Measurements from ENCODE around the gene TF. TPM values are rescaled to one million over a fixed set of nuclear protein-coding genes. Genes with fewer than 3 reads are reported as not detected.
A peak's percentile ranks its signal among the peaks of the same experiment; 100 is the strongest.

Gene TF
- polyA plus RNA-seq, 1 donor (not counting 4 experiments of a cell fraction or from before 2014, with no cell fraction given), result 0.30 TPM

GRCh38 chr3:133753779-133754164 is 7.6 kb downstream of the TF start:
- no peak for TF ChIP-seq EZH2 (IDR thresholded peaks at IDR 0.05; ENCODE audit: low read length)
- TF ChIP-seq, protein P1, sequence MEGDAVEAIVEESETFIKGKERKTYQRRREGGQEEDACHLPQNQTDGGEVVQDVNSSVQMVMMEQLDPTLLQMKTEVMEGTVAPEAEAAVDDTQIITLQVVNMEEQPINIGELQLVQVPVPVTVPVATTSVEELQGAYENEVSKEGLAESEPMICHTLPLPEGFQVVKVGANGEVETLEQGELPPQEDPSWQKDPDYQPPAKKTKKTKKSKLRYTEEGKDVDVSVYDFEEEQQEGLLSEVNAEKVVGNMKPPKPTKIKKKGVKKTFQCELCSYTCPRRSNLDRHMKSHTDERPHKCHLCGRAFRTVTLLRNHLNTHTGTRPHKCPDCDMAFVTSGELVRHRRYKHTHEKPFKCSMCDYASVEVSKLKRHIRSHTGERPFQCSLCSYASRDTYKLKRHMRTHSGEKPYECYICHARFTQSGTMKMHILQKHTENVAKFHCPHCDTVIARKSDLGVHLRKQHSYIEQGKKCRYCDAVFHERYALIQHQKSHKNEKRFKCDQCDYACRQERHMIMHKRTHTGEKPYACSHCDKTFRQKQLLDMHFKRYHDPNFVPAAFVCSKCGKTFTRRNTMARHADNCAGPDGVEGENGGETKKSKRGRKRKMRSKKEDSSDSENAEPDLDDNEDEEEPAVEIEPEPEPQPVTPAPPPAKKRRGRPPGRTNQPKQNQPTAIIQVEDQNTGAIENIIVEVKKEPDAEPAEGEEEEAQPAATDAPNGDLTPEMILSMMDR (optimal IDR thresholded peaks at IDR 0.05 in 1 of 3, IDR thresholded peaks at IDR 0.05 in 1 of 3, conservative IDR thresholded peaks at IDR 0.05 in 1 of 3; ENCODE audit: extremely low read depth in 1 of 3, insufficient read depth in 2 of 3, low read length in 3 of 3), result no peak
- Histone ChIP-seq H3K27ac (ENCODE audit: control insufficient read depth, insufficient read depth, low read length) (no peak overlapping the region), H3K27me3 (ENCODE audit: control insufficient read depth, extremely low read depth, insufficient read depth, low read length) (no peaks in the 10 kb centered on the region), H3K4me3 (ENCODE audit: control insufficient read depth in 2 of 3, extremely low read depth in 1 of 3, insufficient read depth in 2 of 3, low read depth in 1 of 3, low read length in 3 of 3) (no peak overlapping the region), H4K20me1 (ENCODE audit: control insufficient read depth, extremely low read depth, insufficient read depth, low read length) (no peaks in the 10 kb centered on the region), H3K9ac (ENCODE audit: control insufficient read depth, extremely low read depth, insufficient read depth, low read length) (no peak overlapping the region), H3K79me2 (ENCODE audit: control insufficient read depth, insufficient read depth, low read length) (no peaks in the 10 kb centered on the region), H3K4me1 (ENCODE audit: control insufficient read depth, extremely low read depth, insufficient read depth, low read length) (peaks cover 20% of the 10 kb centered on the region), H3K36me3 (ENCODE audit: control insufficient read depth in 2 of 2, extremely low read depth in 1 of 2, insufficient read depth in 2 of 2, low read length in 2 of 2) (no peaks in the 10 kb centered on the region), H3K9me3 (ENCODE audit: control insufficient read depth, low read depth, low read length) (no peaks in the 10 kb centered on the region), H3K4me2 (ENCODE audit: control insufficient read depth, extremely low read depth, insufficient read depth, low read depth, low read length) (no peak overlapping the region), H3K9me1 (ENCODE audit: control insufficient read depth, extremely low read depth, insufficient read depth, low read length) (no peaks in the 10 kb centered on the region), H2AFZ (ENCODE audit: control insufficient read depth, low read length) (no peak overlapping the region)
- no peak for FAIRE-seq
- dilution Hi-C loops (cut with MboI; ENCODE audit: extremely low pct_ligation_motif_present, low sequenced_read_pairs), result no loop called here
- DNase-seq (ENCODE audit: low read depth, low spot score), result no peak

DNA sequence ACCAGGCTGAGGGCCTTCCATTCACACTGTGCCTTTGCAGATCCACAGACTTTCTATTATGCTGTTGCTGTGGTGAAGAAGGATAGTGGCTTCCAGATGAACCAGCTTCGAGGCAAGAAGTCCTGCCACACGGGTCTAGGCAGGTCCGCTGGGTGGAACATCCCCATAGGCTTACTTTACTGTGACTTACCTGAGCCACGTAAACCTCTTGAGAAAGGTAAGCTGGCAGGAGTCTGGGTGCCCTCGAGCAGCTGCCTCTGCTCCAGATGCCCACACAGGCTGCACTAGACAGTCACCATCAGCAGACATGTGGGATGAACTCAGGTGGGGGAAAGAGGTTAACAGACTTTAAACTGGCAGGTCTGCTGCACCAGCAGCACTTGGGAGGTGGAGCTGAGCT is 8.3 kb downstream of the TF start:
- DNase-seq (ENCODE audit: low read depth, low spot score), result no peak
- no peak for TF ChIP-seq EZH2 (IDR thresholded peaks at IDR 0.05; ENCODE audit: low read length)
- TF ChIP-seq, protein P1 (optimal IDR thresholded peaks at IDR 0.05 in 1 of 3, IDR thresholded peaks at IDR 0.05 in 1 of 3, conservative IDR thresholded peaks at IDR 0.05 in 1 of 3; ENCODE audit: extremely low read depth in 1 of 3, insufficient read depth in 2 of 3, low read length in 3 of 3), result no peak
- H3K27ac ChIP-seq (ENCODE audit: control insufficient read depth, insufficient read depth, low read length), result no peak overlapping the region
- no peaks in the 10 kb centered on the region for H3K36me3 ChIP-seq (ENCODE audit: control insufficient read depth in 2 of 2, extremely low read depth in 1 of 2, insufficient read depth in 2 of 2, low read length in 2 of 2)
- H3K4me3 ChIP-seq (ENCODE audit: control insufficient read depth in 2 of 3, extremely low read depth in 1 of 3, insufficient read depth in 2 of 3, low read depth in 1 of 3, low read length in 3 of 3), result no peak overlapping the region
- H3K9ac ChIP-seq (ENCODE audit: control insufficient read depth, extremely low read depth, insufficient read depth, low read length), result no peak overlapping the region
- dilution Hi-C loops (cut with MboI; ENCODE audit: extremely low pct_ligation_motif_present, low sequenced_read_pairs), result no loop called here
- H3K4me2 ChIP-seq (ENCODE audit: control insufficient read depth, extremely low read depth, insufficient read depth, low read depth, low read length), result peak overlapping the region; percentile 19
- H4K20me1 ChIP-seq (ENCODE audit: control insufficient read depth, extremely low read depth, insufficient read depth, low read length), result no peaks in the 10 kb centered on the region
- peak; percentile 58 for FAIRE-seq
- no peak overlapping the region for H2AFZ ChIP-seq (ENCODE audit: control insufficient read depth, low read length)
- H3K27me3 ChIP-seq (ENCODE audit: control insufficient read depth, extremely low read depth, insufficient read depth, low read length), result no peaks in the 10 kb centered on the region
- no peaks in the 10 kb centered on the region for H3K9me1 ChIP-seq (ENCODE audit: control insufficient read depth, extremely low read depth, insufficient read depth, low read length)
- peaks cover 20% of the 10 kb centered on the region for H3K4me1 ChIP-seq (ENCODE audit: control insufficient read depth, extremely low read depth, insufficient read depth, low read length)
- H3K9me3 ChIP-seq (ENCODE audit: control insufficient read depth, low read depth, low read length), result no peaks in the 10 kb centered on the region
- no peaks in the 10 kb centered on the region for H3K79me2 ChIP-seq (ENCODE audit: control insufficient read depth, insufficient read depth, low read length)
